ENCODE data around the gene MAD1L1. TPM values are rescaled to one million over a fixed set of nuclear protein-coding genes. Genes with fewer than 3 reads are reported as not detected.

Gene MAD1L1
- total and polyA plus RNA-seq, 4 donors = 12.8 to 20.7 (median 16.5) TPM

DNA sequence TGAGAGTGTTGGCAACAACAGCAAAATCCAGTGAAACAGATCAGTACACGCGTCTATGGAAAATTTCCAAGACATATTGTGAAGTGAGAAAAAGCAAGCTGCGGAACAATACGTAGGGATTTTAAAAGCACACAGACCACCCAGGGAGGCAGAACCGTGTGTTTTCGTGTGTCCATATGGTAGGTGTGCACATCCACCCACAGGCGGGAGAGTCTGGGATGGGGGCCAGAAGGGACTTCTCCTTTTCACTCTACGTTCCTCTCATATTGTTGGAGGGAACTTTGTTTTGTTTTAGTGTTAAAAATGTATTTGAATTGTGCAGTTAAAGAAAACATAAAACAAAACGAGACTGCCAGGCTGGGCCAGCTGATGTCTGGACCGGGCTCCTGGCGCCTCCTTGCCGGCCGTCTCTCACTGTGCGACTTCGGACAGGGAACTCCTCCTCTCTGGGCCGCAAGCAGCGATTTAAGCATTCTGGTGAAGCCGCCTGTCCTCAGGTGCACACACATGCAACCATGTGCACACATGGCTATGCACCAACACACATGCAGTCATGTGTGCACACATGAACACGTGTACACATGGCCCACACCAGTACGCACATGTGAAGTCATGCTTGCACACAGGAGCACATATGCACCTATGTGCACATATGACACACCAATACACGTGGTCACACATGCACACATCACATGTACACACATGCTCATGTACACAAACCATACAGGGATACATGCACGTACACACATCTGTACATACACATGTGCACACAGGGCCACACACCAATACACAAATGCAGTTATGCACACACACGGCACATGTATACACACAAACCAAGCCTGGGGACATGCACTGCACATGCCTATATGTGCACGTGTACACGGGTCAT lies 421.5 kb downstream of the MAD1L1 start:
- H3K9ac ChIP-seq (ENCODE audit: low read depth in 1 of 2, low read length in 2 of 2) = no peak overlapping the region
- H3K9me3 ChIP-seq (ENCODE audit: control insufficient read depth in 4 of 4, low read length in 3 of 4) = no peaks in the 10 kb centered on the region
- H3K36me3 ChIP-seq (ENCODE audit: control insufficient read depth in 4 of 4, insufficient read depth in 3 of 4, low read depth in 1 of 4, low read length in 3 of 4) = no peaks in the 10 kb centered on the region
- TF ChIP-seq HNF4A (conservative IDR thresholded peaks at IDR 0.05) (no peak), JUND (IDR thresholded peaks at IDR 0.05) (no peak), GABPA (IDR thresholded peaks at IDR 0.05 in 1 of 2, conservative IDR thresholded peaks at IDR 0.05 in 1 of 2) (no peak), EGR1 (IDR thresholded peaks at IDR 0.05; ENCODE audit: low read depth in 2 of 2) (no peak)
- TF ChIP-seq, protein P1, sequence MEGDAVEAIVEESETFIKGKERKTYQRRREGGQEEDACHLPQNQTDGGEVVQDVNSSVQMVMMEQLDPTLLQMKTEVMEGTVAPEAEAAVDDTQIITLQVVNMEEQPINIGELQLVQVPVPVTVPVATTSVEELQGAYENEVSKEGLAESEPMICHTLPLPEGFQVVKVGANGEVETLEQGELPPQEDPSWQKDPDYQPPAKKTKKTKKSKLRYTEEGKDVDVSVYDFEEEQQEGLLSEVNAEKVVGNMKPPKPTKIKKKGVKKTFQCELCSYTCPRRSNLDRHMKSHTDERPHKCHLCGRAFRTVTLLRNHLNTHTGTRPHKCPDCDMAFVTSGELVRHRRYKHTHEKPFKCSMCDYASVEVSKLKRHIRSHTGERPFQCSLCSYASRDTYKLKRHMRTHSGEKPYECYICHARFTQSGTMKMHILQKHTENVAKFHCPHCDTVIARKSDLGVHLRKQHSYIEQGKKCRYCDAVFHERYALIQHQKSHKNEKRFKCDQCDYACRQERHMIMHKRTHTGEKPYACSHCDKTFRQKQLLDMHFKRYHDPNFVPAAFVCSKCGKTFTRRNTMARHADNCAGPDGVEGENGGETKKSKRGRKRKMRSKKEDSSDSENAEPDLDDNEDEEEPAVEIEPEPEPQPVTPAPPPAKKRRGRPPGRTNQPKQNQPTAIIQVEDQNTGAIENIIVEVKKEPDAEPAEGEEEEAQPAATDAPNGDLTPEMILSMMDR (IDR thresholded peaks at IDR 0.05; ENCODE audit: low read depth, low read length, missing input control) = no peak
- TF ChIP-seq, protein P2, sequence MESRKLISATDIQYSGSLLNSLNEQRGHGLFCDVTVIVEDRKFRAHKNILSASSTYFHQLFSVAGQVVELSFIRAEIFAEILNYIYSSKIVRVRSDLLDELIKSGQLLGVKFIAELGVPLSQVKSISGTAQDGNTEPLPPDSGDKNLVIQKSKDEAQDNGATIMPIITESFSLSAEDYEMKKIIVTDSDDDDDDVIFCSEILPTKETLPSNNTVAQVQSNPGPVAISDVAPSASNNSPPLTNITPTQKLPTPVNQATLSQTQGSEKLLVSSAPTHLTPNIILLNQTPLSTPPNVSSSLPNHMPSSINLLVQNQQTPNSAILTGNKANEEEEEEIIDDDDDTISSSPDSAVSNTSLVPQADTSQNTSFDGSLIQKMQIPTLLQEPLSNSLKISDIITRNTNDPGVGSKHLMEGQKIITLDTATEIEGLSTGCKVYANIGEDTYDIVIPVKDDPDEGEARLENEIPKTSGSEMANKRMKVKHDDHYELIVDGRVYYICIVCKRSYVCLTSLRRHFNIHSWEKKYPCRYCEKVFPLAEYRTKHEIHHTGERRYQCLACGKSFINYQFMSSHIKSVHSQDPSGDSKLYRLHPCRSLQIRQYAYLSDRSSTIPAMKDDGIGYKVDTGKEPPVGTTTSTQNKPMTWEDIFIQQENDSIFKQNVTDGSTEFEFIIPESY (IDR thresholded peaks at IDR 0.05) = no peak
- no peak overlapping the region for H3K27ac ChIP-seq (ENCODE audit: low read depth in 1 of 2, low read length in 2 of 2)
- no peak overlapping the region for H3K4me3 ChIP-seq (ENCODE audit: low read depth in 1 of 3, low read length in 3 of 3)
- H3K4me1 ChIP-seq (ENCODE audit: control insufficient read depth in 4 of 4, insufficient read depth in 4 of 4, low read length in 3 of 4) = peaks cover 0 to 13% (median 7%) of the 10 kb centered on the region in 4 donors
- DNase-seq (ENCODE audit: low spot score) = no peak
- no peaks in the 10 kb centered on the region for H3K27me3 ChIP-seq (ENCODE audit: control insufficient read depth in 4 of 4, insufficient read depth in 4 of 4, low read length in 3 of 4)
- 84% methylated on average over 25 of the region's 25 CpGs for WGBS

DNA sequence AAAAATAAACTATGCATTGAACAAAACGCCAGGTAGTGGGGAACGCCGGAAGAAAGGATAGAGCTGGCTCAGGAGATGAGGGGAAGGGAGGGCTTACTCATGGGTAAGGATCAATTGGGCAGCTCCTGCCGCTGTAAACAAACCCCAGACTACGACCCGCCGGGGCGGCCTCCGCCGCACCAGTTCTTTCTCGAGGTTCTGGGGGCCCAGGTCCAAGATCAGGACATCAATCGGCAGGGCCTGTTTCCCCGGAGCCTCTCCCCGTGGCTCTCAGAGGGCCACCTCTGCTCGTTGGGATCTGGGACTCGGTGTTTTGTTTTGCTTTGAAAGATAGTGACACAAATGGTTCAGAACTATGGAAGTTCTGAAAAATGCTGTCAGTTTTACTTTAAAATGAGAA lies 422.2 kb downstream of the MAD1L1 start:
- peaks cover 0 to 13% (median 7%) of the 10 kb centered on the region in 4 donors for H3K4me1 ChIP-seq (ENCODE audit: control insufficient read depth in 4 of 4, insufficient read depth in 4 of 4, low read length in 3 of 4)
- no peak for DNase-seq (ENCODE audit: low spot score)
- H3K27ac ChIP-seq (ENCODE audit: low read depth in 1 of 2, low read length in 2 of 2) = no peak overlapping the region
- TF ChIP-seq RAD21 (IDR thresholded peaks at IDR 0.05) = no peak
- no peak for TF ChIP-seq EGR1 (IDR thresholded peaks at IDR 0.05; ENCODE audit: low read depth in 2 of 2)
- TF ChIP-seq YY1 (IDR thresholded peaks at IDR 0.05) = no peak
- TF ChIP-seq, protein P3, sequence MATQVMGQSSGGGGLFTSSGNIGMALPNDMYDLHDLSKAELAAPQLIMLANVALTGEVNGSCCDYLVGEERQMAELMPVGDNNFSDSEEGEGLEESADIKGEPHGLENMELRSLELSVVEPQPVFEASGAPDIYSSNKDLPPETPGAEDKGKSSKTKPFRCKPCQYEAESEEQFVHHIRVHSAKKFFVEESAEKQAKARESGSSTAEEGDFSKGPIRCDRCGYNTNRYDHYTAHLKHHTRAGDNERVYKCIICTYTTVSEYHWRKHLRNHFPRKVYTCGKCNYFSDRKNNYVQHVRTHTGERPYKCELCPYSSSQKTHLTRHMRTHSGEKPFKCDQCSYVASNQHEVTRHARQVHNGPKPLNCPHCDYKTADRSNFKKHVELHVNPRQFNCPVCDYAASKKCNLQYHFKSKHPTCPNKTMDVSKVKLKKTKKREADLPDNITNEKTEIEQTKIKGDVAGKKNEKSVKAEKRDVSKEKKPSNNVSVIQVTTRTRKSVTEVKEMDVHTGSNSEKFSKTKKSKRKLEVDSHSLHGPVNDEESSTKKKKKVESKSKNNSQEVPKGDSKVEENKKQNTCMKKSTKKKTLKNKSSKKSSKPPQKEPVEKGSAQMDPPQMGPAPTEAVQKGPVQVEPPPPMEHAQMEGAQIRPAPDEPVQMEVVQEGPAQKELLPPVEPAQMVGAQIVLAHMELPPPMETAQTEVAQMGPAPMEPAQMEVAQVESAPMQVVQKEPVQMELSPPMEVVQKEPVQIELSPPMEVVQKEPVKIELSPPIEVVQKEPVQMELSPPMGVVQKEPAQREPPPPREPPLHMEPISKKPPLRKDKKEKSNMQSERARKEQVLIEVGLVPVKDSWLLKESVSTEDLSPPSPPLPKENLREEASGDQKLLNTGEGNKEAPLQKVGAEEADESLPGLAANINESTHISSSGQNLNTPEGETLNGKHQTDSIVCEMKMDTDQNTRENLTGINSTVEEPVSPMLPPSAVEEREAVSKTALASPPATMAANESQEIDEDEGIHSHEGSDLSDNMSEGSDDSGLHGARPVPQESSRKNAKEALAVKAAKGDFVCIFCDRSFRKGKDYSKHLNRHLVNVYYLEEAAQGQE (IDR thresholded peaks at IDR 0.05) = no peak
- TF ChIP-seq, protein P4, sequence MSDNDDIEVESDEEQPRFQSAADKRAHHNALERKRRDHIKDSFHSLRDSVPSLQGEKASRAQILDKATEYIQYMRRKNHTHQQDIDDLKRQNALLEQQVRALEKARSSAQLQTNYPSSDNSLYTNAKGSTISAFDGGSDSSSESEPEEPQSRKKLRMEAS (IDR thresholded peaks at IDR 0.05) = no peak
- TF ChIP-seq HNF4A (conservative IDR thresholded peaks at IDR 0.05) = no peak
- TF ChIP-seq, protein P2 (IDR thresholded peaks at IDR 0.05) = no peak
- no peak for TF ChIP-seq FOXA2 (IDR thresholded peaks at IDR 0.05)
- TF ChIP-seq ATF3 (IDR thresholded peaks at IDR 0.05) = no peak
- TF ChIP-seq, protein P1 (IDR thresholded peaks at IDR 0.05; ENCODE audit: low read depth, low read length, missing input control) = no peak
- no peak for TF ChIP-seq TAF1 (conservative IDR thresholded peaks at IDR 0.05)
- no peak for TF ChIP-seq HNF4G (IDR thresholded peaks at IDR 0.05)
- H3K27me3 ChIP-seq (ENCODE audit: control insufficient read depth in 4 of 4, insufficient read depth in 4 of 4, low read length in 3 of 4) = no peaks in the 10 kb centered on the region
- H3K4me3 ChIP-seq (ENCODE audit: low read depth in 1 of 3, low read length in 3 of 3) = no peak overlapping the region
- 82% methylated on average over 16 of the region's 16 CpGs for WGBS
- H3K36me3 ChIP-seq (ENCODE audit: control insufficient read depth in 4 of 4, insufficient read depth in 3 of 4, low read depth in 1 of 4, low read length in 3 of 4) = no peaks in the 10 kb centered on the region
- H3K9ac ChIP-seq (ENCODE audit: low read depth in 1 of 2, low read length in 2 of 2) = no peak overlapping the region
- no peaks in the 10 kb centered on the region for H3K9me3 ChIP-seq (ENCODE audit: control insufficient read depth in 4 of 4, low read length in 3 of 4)
